ENCODE results near the gene SLC34A1.

Gene SLC34A1

DNA sequence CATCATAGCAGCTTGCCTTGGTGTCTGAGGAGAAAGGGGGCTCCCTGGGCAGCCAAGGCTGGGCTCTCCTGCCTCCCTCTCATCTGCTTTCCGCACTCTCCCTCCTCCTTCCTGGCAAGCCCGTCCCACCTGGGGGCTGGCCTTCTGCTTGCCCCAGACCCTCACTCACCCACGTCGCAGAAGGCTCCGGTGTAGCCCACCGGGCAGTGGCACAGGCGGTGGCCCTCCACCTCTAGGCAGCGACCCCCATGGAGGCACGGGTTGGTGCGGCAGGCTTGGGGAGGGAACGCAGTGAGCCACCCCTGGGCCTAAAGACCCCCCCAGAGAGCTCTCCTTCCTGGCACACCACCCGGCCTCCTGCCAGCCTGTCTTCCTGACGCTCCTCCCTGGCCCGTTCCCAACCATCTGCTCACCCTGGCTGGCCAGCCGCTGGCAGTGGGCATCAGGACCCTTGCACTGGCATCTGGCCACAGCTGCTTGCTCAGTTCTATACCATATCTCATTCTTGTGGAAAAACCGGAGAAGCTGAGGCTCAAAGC is 20.5 kb downstream of the SLC34A1 start:
- peak overlapping the region in 1 of 2 experiments; percentile 47; a peak in 2 of 4 replicates for H3K4me3 ChIP-seq (ENCODE audit: low read depth in 1 of 2, low read length in 2 of 2)
- peaks cover 32% of the 10 kb centered on the region for H4K20me1 ChIP-seq (ENCODE audit: insufficient read depth, low read length)
- H3K9me3 ChIP-seq (ENCODE audit: insufficient read depth, low read length, severe bottlenecking) = no peaks in the 10 kb centered on the region
- DNase-seq (no peak), ATAC-seq (ENCODE audit: insufficient read depth, low read depth) (no peak)
- H3K4me2 ChIP-seq (ENCODE audit: insufficient read depth, low read length) = peak overlapping the region; percentile 81
- H3K9ac ChIP-seq (ENCODE audit: low read depth, low read length) = peak overlapping the region; percentile 42; the same call in 1 of the 2 replicates
- H3K4me1 ChIP-seq (ENCODE audit: insufficient read depth, low read length) = peaks cover 19% of the 10 kb centered on the region
- H3K27me3 ChIP-seq (ENCODE audit: insufficient read depth, low read length, poor library complexity) = peaks cover 54% of the 10 kb centered on the region
- H3K79me2 ChIP-seq (ENCODE audit: insufficient read depth, low read length) = no peaks in the 10 kb centered on the region
- no peak overlapping the region for H2AFZ ChIP-seq (ENCODE audit: low read depth, low read length)
- no peaks in the 10 kb centered on the region for H3K36me3 ChIP-seq (ENCODE audit: insufficient read depth, low read length)
- TF ChIP-seq EZH2 (IDR thresholded peaks at IDR 0.05; ENCODE audit: borderline replicate concordance, low read depth, low read length, severe bottlenecking) = no peak
- TF ChIP-seq, protein P1, sequence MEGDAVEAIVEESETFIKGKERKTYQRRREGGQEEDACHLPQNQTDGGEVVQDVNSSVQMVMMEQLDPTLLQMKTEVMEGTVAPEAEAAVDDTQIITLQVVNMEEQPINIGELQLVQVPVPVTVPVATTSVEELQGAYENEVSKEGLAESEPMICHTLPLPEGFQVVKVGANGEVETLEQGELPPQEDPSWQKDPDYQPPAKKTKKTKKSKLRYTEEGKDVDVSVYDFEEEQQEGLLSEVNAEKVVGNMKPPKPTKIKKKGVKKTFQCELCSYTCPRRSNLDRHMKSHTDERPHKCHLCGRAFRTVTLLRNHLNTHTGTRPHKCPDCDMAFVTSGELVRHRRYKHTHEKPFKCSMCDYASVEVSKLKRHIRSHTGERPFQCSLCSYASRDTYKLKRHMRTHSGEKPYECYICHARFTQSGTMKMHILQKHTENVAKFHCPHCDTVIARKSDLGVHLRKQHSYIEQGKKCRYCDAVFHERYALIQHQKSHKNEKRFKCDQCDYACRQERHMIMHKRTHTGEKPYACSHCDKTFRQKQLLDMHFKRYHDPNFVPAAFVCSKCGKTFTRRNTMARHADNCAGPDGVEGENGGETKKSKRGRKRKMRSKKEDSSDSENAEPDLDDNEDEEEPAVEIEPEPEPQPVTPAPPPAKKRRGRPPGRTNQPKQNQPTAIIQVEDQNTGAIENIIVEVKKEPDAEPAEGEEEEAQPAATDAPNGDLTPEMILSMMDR (IDR thresholded peaks at IDR 0.05; ENCODE audit: borderline replicate concordance, extremely low read depth, low read length, poor library complexity, severe bottlenecking) = no peak
- H3K27ac ChIP-seq (ENCODE audit: low read length) = no peak overlapping the region

- no peak overlapping the region for H3K27ac ChIP-seq (ENCODE audit: low read length)
- H3K27me3 ChIP-seq (ENCODE audit: insufficient read depth, low read length, poor library complexity) = peaks cover 54% of the 10 kb centered on the region
- no peak overlapping the region for H2AFZ ChIP-seq (ENCODE audit: low read depth, low read length)
- peaks cover 32% of the 10 kb centered on the region for H4K20me1 ChIP-seq (ENCODE audit: insufficient read depth, low read length)
- H3K4me3 ChIP-seq (ENCODE audit: low read depth in 1 of 2, low read length in 2 of 2) = no peak overlapping the region
- no peak overlapping the region for H3K4me2 ChIP-seq (ENCODE audit: insufficient read depth, low read length)
- no peak overlapping the region for H3K9ac ChIP-seq (ENCODE audit: low read depth, low read length)
- peaks cover 19% of the 10 kb centered on the region for H3K4me1 ChIP-seq (ENCODE audit: insufficient read depth, low read length)
- no peak for DNase-seq
- no peaks in the 10 kb centered on the region for H3K9me3 ChIP-seq (ENCODE audit: insufficient read depth, low read length, severe bottlenecking)
- TF ChIP-seq EZH2 (IDR thresholded peaks at IDR 0.05; ENCODE audit: borderline replicate concordance, low read depth, low read length, severe bottlenecking) = no peak
- TF ChIP-seq, protein P1 (IDR thresholded peaks at IDR 0.05; ENCODE audit: borderline replicate concordance, extremely low read depth, low read length, poor library complexity, severe bottlenecking) = no peak
- no peaks in the 10 kb centered on the region for H3K79me2 ChIP-seq (ENCODE audit: insufficient read depth, low read length)
- no peak for ATAC-seq (ENCODE audit: insufficient read depth, low read depth)
- H3K36me3 ChIP-seq (ENCODE audit: insufficient read depth, low read length) = no peaks in the 10 kb centered on the region
Measured at GRCh38 chr5:177405312-177405711, 21.1 kb downstream of the SLC34A1 start.

DNA sequence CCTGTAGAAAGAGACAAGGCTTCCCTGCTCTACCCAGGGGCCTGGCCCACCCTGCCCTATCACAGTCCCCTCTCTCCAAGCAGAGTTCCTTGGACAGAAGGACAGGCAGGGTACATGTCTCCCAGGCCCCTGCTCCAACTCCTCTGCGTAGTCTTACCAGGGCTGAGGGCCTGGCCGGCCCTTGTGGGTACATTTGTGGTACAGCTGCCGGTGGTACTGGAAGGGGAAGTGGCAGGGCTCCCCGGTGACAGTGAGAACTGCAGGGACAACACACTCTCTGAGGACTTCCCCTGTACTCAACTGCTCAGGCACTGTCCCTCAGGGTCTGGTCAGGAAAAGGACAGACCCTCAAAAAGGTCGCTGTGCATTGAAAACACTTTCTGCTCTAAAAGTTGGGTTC is 21.6 kb downstream of the SLC34A1 start:
- H2AFZ ChIP-seq (ENCODE audit: low read depth, low read length) = no peak overlapping the region
- peaks cover 32% of the 10 kb centered on the region for H4K20me1 ChIP-seq (ENCODE audit: insufficient read depth, low read length)
- TF ChIP-seq, protein P1 (IDR thresholded peaks at IDR 0.05; ENCODE audit: borderline replicate concordance, extremely low read depth, low read length, poor library complexity, severe bottlenecking) = no peak
- no peak for TF ChIP-seq EZH2 (IDR thresholded peaks at IDR 0.05; ENCODE audit: borderline replicate concordance, low read depth, low read length, severe bottlenecking)
- DNase-seq = no peak
- H3K79me2 ChIP-seq (ENCODE audit: insufficient read depth, low read length) = no peaks in the 10 kb centered on the region
- no peaks in the 10 kb centered on the region for H3K36me3 ChIP-seq (ENCODE audit: insufficient read depth, low read length)
- H3K27ac ChIP-seq (ENCODE audit: low read length) = no peak overlapping the region
- H3K4me1 ChIP-seq (ENCODE audit: insufficient read depth, low read length) = peaks cover 19% of the 10 kb centered on the region
- no peak overlapping the region for H3K9ac ChIP-seq (ENCODE audit: low read depth, low read length)
- no peak for ATAC-seq (ENCODE audit: insufficient read depth, low read depth)
- H3K4me3 ChIP-seq (ENCODE audit: low read depth in 1 of 2, low read length in 2 of 2) = no peak overlapping the region
- peaks cover 54% of the 10 kb centered on the region for H3K27me3 ChIP-seq (ENCODE audit: insufficient read depth, low read length, poor library complexity)
- no peak overlapping the region for H3K4me2 ChIP-seq (ENCODE audit: insufficient read depth, low read length)
- H3K9me3 ChIP-seq (ENCODE audit: insufficient read depth, low read length, severe bottlenecking) = no peaks in the 10 kb centered on the region

All from DND-41 (cell line).